Camera-type eye (tissue), 1 donor: ENCODE measurements around the gene NEMP1. TPM values are rescaled to one million over a fixed set of nuclear protein-coding genes. Genes with fewer than 3 reads are reported as not detected.

ENCODE experiments used
- total RNA-seq: library from RNA; depleted of rRNA; stranded (reverse); fragments of >200 nt; gene quantifications from one replicate; pipeline ENCODE4 v1.2.3, GENCODE V29; 2014

The NEMP1 gene
- total RNA-seq: 16.1 TPM

GRCh38 chr12:57078519-57079404 lies at the start of gene NEMP1:
TSS of gene NEMP1 (minus strand) at chr12:57078791. CDS start at chr12:57078745, 46 bp downstream.

GRCh38 chr12:57127726-57128518 lies 49.3 kb upstream of the NEMP1 start, which contains the start of gene LRP1:
TSS of gene LRP1 (plus strand) at chr12:57128483. CDS start at chr12:57128965, 482 bp downstream.

GRCh38 chr12:57111031-57111734 lies 32.6 kb upstream of the NEMP1 start, which contains the start of gene STAT6:
TSS of gene STAT6 (minus strand) at chr12:57111362. CDS start at chr12:57108278, 3,084 bp downstream.

GRCh38 chr12:57088354-57089270 lies 10.0 kb upstream of the NEMP1 start, which contains the start of gene NAB2:
TSS of gene NAB2 (plus strand) at chr12:57089114. CDS start at chr12:57089272, 158 bp downstream.

GRCh38 chr12:57049890-57050289 lies 28.7 kb downstream of the NEMP1 start, which contains the start of gene MYO1A:
TSS of gene MYO1A (minus strand) at chr12:57050129. CDS start at chr12:57048323, 1,806 bp downstream.

GRCh38 chr12:57016348-57016747 lies 62.2 kb downstream of the NEMP1 start, which contains the start of gene TAC3:
TSS of gene TAC3 (minus strand) at chr12:57016529. CDS start at chr12:57015797, 732 bp downstream.

GRCh38 chr12:57005980-57006808 lies 72.4 kb downstream of the NEMP1 start, which contains the start of gene ZBTB39:
TSS of gene ZBTB39 (minus strand) at chr12:57006546. CDS start at chr12:57004917, 1,629 bp downstream.

Other genes starting within 250 kb of the NEMP1 start
- gene SDR9C7, start 144.4 kb downstream of the NEMP1 start, total RNA-seq: 0.38 TPM
- gene RDH16, start 121.2 kb downstream of the NEMP1 start, total RNA-seq: 1.0 TPM
- gene ZBTB39, start 72.2 kb downstream of the NEMP1 start, total RNA-seq: 11.5 TPM
- gene TAC3, start 62.3 kb downstream of the NEMP1 start, total RNA-seq: 0.93 TPM
- gene MYO1A, start 28.7 kb downstream of the NEMP1 start, total RNA-seq: not detected
- gene NAB2, start 10.3 kb upstream of the NEMP1 start, total RNA-seq: 26.2 TPM
- 49.9 TPM for gene STAT6, start 32.6 kb upstream of the NEMP1 start, total RNA-seq
- gene LRP1, start 49.7 kb upstream of the NEMP1 start, total RNA-seq: 254 TPM
- 3.4 TPM for gene LRP1-AS, start 68.8 kb upstream of the NEMP1 start, total RNA-seq
- 23.4 TPM for gene NXPH4, start 138.0 kb upstream of the NEMP1 start, total RNA-seq
- 88.8 TPM for gene SHMT2, start 150.9 kb upstream of the NEMP1 start, total RNA-seq
- gene STAC3, start 172.4 kb upstream of the NEMP1 start, total RNA-seq: 55.6 TPM